NB4 (cell line): ENCODE measurements around the gene CCL1.

Source experiments
- CTCF ChIP-seq: IDR thresholded peaks from one replicate; pipeline ENCODE4 v1.5.1; 2012; ENCODE audit warnings: low read depth, low read length
- MAX ChIP-seq: IDR thresholded peaks from 2 replicates; pipeline ENCODE4 v1.6.1; 2011; ENCODE audit warnings: low read depth, low read length
- POLR2A ChIP-seq: IDR thresholded peaks from 2 replicates; pipeline ENCODE4 v1.6.1; 2011; ENCODE audit warnings: mild to moderate bottlenecking; ENCODE audit not compliant: insufficient read length; ENCODE audit errors: extremely low read depth

- TF ChIP-seq CTCF (no peak), MAX (peak; percentile 58; the same call in 1 of the 2 replicates), POLR2A (no peak)
These were observed 3.0 kb upstream of the CCL1 start for GRCh38 chr17:34366010-34366409.
